ENCODE results near the gene NPC1L1. TPM values are rescaled to one million over a fixed set of nuclear protein-coding genes. Genes with fewer than 3 reads are reported as not detected.

The NPC1L1 gene
- total and polyA plus RNA-seq, 2 of the 4 experiments (the other 2 are of a cell fraction), result 0.07 TPM; not detected in 1

- Histone ChIP-seq H2BK20ac (ENCODE audit: low read depth, low read length) (no peak overlapping the region), H2AK9ac (replicated peaks; ENCODE audit: low read depth, low read length, poor library complexity) (no peak overlapping the region), H3K36me3 (ENCODE audit: control insufficient read depth, insufficient read depth, low read length) (no peaks in the 10 kb centered on the region), H2BK5ac (ENCODE audit: low read depth, low read length, poor library complexity, severe bottlenecking) (no peak overlapping the region), H3K23ac (ENCODE audit: low read depth, low read length) (no peak overlapping the region), H3K79me1 (ENCODE audit: low read depth in 1 of 2, low read length in 2 of 2) (no peaks in the 10 kb centered on the region), H3K4me2 (ENCODE audit: low read depth, low read length) (no peak overlapping the region), H3K4me3 (ENCODE audit: insufficient read depth, low read depth, low read length) (no peak overlapping the region), H3K9me1 (ENCODE audit: insufficient read depth, low read length) (no peaks in the 10 kb centered on the region), H3K14ac (replicated peaks; ENCODE audit: low read depth, low read length) (no peak overlapping the region), H4K20me1 (ENCODE audit: insufficient read depth, low read length) (no peaks in the 10 kb centered on the region), H3K27me3 (ENCODE audit: control insufficient read depth, insufficient read depth, low read length) (peaks cover 16% of the 10 kb centered on the region), H3K27ac (ENCODE audit: insufficient read depth, low read length) (no peak overlapping the region), H3K9ac (ENCODE audit: low read depth, low read length) (no peak overlapping the region), H3K4ac (ENCODE audit: low read depth, low read length) (no peak overlapping the region), H2AFZ (replicated peaks; ENCODE audit: low read length, poor library complexity) (no peak overlapping the region), H4K91ac (ENCODE audit: insufficient read depth, low read depth, low read length) (no peak overlapping the region), H4K5ac (ENCODE audit: low read depth, low read length) (no peak overlapping the region), H2BK15ac (ENCODE audit: low read depth, low read length) (no peak overlapping the region), H3K18ac (ENCODE audit: low read depth, low read length) (no peak overlapping the region), H3K4me1 (ENCODE audit: control insufficient read depth, insufficient read depth, low read length) (no peaks in the 10 kb centered on the region), H3K9me3 (ENCODE audit: control insufficient read depth, insufficient read depth, low read length) (peaks cover 7% of the 10 kb centered on the region), H3K56ac (ENCODE audit: extremely low read depth, insufficient read depth, low read length) (no peak overlapping the region), H2BK120ac (ENCODE audit: low read depth, low read length) (no peak overlapping the region), H4K8ac (ENCODE audit: low read depth in 2 of 2, low read length in 2 of 2) (no peak overlapping the region), H2AK5ac (ENCODE audit: low read depth, low read length) (no peak overlapping the region)
- in situ Hi-C loops (cut with MboI; ENCODE audit: low sequenced_read_pairs) (no loop called here), dilution Hi-C loops (cut with HindIII; ENCODE audit: low sequenced_read_pairs, unreplicated experiment) (no loop called here), intact Hi-C loops (cut with micrococcal nuclease) (no loop called here)
- ATAC-seq (ENCODE audit: low read depth) (no peak), DNase-seq (no peak)
- POLR2A ChIA-PET (ENCODE audit: unreplicated experiment), result no interaction called here
- no TSS peak for BruUV-seq (replicated peaks)
- CTCF ChIA-PET, result no interaction called here
- WGBS, 2 experiments (ENCODE audit: extremely low coverage in 2 of 2, insufficient read length in 1 of 2), result no CpG with 5 or more reads among the region's 3 CpGs
- TF ChIP-seq, protein P1, sequence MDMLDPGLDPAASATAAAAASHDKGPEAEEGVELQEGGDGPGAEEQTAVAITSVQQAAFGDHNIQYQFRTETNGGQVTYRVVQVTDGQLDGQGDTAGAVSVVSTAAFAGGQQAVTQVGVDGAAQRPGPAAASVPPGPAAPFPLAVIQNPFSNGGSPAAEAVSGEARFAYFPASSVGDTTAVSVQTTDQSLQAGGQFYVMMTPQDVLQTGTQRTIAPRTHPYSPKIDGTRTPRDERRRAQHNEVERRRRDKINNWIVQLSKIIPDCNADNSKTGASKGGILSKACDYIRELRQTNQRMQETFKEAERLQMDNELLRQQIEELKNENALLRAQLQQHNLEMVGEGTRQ (IDR thresholded peaks at IDR 0.05; ENCODE audit: low read depth, low read length), result no peak
- TF ChIP-seq POLR2A (IDR thresholded peaks at IDR 0.05; ENCODE audit: low read depth, low read length), result no peak
- TF ChIP-seq NFE2L2 (IDR thresholded peaks at IDR 0.05; ENCODE audit: low read depth, low read length), result no peak
- TF ChIP-seq RAD21 (IDR thresholded peaks at IDR 0.05; ENCODE audit: low read length), result no peak
Measured at GRCh38 chr7:44505595-44505994, 35.5 kb downstream of the NPC1L1 start.
